Fibroblast of gingiva (primary cell): ENCODE data around the gene BEND4.
"Not testable (repeated sequence)": the region's sequence is repeated elsewhere in the genome, so short reads cannot be mapped to it uniquely, and the experiment has no call there.

ENCODE experiments used
- DNase-seq: peaks from one replicate; pipeline ENCODE4 v3.0.0-alpha.2; 2011; ENCODE audit warnings: low read depth

Gene BEND4

DNA sequence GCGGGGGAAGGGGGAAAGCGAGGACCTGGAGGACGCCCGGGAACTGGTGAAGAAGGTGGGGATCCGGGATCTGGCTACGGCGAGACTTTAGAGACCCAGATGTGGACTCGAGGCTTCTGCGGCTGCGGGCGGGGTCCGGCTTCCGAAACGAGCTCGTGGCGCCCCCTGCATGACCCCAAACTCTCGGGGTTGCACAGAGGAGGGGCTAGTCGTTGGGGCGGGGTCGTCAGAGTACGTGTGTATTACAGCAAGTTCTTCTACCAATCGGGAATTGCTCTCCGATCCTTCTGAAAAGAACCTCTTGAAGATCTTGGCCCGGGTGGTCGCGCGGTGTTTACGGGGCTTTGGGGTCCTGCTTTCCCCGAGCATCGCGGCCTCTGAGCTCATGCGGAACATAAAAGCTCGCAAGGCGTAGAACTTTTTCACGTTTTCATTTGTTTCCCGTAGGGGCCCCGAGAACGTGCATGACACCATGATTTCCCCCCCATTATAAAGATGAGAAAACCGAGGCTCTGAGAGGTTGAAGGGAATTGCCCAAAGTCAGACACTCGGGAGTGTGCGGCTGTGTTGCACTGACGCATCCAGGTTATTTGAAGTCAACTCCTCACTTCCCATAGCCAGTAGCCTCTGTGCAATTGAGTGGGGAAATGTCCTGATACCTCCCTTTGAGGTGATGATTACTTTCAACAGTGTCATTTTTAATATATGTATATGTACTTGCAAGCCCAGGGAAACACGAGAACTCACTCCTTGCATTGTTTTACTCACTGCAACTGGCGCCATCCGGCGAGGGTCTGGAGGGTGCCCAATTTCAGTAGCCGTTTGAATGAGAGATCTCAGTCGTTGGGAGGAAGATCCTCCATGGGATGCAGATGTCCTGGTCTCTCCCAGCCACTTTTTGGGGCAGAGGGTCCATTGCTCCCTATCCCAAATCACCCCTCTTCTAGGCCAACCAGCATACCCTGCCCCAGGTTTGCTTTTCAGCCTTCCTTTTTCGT, at the start of gene BEND4:
TSS of gene BEND4 (minus strand) at position 149 of the 998 bp plus-strand sequence. CDS start 512 bp downstream, outside the sequence.
- no peak for DNase-seq

DNA sequence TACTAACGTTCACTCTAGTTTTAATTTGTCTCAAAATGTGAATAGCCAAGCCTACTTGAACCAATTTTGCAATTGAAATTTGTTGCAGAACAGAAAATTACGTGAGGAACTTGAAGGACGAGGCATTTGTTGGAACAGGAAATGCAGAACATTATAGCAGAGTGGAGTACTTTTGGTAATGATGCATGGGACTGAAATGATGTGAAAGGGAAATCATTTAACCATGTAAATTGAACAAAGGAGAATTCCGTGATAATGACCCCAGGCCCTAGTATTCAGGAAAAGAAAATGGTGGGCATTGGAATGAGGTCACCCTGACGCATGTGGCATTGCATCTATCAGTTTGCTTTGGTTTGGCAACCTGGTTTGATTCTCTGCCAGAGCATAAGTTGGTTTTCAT, 44.9 kb upstream of the BEND4 start:
- DNase-seq: no peak

- DNase-seq: no peak
These were observed 20.5 kb upstream of the BEND4 start for GRCh38 chr4:42172921-42173320.

DNA sequence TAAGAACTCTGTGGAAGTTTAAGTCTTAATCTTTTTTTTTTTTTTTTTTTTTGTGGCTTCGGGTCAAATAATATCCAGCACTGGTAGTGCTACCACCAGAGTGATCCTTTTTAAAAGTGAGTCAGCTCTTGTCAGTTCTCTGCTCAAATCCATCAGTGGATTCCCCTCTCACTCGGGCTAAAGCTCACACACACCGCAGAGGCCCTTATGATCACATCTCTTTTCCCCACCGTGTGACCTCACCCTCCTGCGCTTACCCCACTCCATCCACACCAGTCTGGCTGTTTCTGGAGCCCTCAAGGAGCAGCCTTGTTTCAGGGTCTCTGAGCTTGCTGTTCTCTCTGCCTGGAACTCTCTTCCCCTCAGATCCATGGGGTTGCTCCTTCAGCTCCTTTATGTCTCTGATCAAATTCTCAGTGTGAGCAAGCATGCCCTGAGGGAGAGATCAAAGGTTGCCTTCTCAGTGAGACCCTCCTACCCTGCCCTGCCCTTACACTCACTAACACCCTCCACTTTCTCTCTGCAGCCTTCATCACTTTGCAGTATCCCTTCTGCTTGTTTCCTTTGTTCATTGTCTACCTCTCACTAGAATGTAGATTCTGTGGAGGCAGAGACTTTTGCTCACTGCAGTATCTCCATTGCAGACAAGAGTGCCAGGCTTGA, 19.8 kb upstream of the BEND4 start:
- no peak for DNase-seq

DNA sequence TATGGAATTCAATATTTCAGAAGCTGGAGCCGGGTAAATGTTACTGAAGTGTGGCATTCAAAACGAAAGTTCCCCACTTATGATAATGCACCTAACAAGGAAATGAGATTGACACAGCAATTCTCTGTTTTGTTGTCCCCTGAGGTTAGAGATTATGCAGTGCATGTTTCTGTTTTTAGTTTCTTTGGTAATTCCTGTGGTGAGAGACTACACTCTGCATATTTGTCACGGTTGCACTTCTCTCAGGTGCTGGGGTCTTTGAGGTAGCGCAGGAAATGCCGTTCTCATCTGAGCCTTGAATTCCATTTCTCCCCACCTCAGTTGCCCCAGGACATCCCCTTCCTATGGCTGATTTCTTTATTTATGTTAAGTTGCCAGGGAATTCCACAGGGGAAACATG, 15.3 kb upstream of the BEND4 start:
- DNase-seq: no peak

- not testable (repeated sequence) for DNase-seq
These were observed 13.7 kb upstream of the BEND4 start for GRCh38 chr4:42166186-42166585.

DNA sequence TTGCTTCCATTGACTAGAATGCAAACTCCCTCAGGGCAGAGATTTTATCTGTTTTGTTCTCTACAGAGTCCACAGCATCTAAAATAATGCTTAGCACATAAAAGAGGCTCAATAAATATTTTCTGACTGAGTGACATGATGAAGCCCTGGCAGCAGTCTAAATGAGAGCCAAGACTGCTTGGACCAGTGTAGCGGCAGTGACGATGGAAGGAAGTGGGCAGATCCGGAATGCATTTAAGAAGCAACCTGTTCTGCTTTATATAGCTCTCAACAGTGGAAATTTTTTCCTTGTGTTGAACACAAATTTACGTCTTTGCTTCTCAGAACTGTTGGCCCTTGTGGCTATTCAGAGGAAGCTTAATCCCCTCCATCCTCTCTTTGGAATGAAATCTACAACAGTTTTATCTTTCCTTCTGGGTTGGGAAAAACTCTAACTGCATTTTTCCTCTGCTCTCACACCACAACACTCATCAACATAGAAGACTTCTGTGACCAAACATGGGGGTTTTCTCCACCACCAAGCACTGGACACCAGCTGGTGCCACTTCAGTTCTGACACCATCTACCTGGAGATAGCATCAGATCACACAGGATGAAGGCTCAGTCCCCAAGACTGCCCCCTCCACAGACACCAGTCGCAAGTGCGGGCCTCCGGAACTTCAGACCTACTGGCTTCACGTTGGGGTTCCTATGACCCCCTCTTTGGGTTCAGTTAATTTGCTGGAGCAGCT, 7.0 kb upstream of the BEND4 start:
- no peak for DNase-seq

DNA sequence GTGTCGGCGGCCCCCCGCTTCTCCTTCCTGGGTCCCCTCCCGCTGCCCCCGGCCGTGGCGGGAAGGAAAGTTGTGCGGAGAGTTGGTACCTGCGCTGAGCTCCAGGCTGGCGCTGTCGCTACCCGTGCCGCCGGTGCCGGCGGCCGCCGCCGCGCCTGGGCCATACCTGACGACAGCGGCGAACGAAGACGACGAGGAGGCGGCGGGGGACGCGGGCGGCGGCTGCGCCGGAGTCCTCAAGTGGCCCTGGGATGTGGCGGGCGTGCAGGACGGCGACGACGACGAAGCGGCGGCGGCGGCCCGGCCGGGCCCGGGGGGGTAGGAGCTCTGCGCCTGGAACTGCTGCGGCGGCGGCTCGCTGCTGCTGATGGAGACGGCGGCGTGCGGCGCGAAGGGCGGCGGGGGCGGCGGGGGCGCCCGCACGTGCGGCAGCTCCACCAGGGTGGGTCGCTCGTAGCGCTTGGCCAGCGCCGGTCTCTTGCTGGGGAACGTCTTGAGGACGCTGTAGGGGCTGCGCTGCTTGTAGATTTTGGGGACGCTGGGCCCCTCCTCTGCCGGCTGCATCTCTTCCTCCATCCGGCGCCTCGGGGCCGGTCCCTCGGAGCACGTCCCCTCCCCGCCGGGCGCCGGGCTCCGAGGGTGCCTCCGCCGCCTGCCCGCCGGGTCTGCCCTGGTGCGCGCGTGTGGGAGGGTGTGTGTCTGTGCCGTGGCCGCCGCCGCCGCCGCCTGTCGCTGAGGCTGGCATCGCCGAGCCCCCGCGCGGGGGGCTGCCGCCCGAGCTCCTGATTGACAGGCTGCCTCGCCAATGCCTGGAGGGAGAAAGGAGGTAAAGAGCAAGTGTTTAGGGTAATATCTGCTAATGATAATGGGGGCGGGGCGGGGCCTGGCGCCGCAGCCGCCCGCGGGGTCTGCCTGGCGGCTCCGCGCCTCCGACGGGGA, 618 bp downstream of the BEND4 start:
- no peak for DNase-seq

DNA sequence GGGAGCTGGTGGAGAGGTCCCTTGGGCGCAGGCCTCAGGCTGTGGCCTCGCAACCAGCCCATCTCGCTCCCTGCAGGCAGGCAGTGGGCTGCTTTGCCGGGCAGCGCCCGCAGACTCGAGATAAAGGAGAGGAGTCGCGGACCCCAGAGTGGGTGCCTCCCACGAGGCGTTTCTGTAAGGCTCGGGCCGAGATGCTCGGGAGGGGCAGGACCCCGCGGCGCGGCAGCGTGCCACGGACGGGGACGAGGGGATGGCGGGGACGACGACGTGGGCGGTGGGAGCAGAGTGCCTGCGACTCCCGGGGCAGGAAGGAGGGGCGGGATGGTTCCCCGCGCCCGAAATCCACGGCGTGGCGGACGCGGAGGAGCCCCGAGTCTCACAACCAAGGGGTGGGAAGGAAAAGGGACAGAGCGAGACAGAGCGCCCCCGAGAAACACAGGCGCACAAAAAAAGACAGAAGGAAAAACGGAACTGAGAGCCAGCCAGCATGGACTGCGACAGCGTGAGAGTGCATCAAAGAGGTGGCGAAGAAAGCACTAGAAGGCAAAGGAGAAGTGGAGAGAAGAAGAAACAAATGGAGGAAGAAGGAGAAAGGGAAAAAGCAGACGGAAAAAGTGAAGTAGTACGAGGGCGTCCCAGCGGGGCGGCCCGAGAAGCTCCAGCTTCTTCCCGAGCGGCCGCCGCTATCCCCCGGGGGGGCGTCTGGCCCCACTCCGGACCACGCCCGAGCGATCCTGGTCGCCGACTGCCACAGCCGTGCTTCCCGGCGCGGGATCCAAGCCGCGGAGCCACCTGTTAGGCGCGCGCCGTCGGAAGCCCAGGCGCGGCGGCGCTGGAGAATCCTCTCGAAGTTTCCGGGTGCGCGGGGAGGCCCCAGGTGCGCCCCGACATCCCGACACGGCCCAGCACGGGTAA, 1.5 kb downstream of the BEND4 start:
- no peak for DNase-seq

- no peak for DNase-seq
These were observed 3.5 kb downstream of the BEND4 start for GRCh38 chr4:42149004-42149403.

- DNase-seq: no peak
These were observed 4.0 kb downstream of the BEND4 start for GRCh38 chr4:42148425-42148824.

GRCh38 chr4:42144028-42144427, 8.4 kb downstream of the BEND4 start:
- no peak for DNase-seq

DNA sequence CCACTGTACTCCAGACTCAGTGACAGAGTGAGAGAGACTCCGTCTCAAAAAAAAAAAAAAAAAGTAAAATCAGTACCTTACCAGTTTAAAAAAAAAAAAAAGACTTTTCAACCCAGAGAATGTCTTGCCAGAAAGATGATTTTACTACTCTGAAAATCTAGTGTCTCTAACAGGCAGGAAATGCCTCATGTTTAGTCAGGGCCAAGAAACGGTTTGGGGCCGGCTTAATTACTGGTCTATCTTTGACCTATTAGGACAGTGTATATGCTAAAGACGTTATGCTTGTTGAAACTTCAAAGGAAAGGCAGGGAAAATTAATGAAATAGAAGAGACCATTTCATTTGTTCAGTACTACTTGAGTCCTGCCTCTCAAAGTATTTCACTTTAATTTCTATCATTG, 9.9 kb downstream of the BEND4 start:
- no peak for DNase-seq

GRCh38 chr4:42136371-42136770, 16.1 kb downstream of the BEND4 start:
- no peak for DNase-seq

DNA sequence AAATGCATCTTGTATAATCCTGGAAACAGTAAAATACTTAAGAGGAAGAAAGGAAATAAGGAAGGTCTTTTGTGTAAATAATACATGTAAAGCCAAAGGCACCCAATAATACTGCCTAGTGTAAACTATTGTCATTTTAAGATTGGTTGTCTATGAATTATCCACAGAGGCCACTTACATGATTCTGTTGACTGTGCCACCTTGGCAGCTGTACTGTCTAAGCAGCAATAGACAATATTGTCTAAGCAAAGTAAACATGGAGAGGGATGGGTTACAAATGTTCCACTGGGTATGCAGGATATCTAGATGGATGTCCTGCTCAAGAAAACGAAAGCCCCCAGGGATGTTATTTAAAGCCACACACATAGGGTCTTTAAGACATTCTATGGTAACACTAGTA, 19.4 kb downstream of the BEND4 start:
- DNase-seq: no peak

GRCh38 chr4:42132099-42132498, 20.4 kb downstream of the BEND4 start:
- no peak for DNase-seq

DNA sequence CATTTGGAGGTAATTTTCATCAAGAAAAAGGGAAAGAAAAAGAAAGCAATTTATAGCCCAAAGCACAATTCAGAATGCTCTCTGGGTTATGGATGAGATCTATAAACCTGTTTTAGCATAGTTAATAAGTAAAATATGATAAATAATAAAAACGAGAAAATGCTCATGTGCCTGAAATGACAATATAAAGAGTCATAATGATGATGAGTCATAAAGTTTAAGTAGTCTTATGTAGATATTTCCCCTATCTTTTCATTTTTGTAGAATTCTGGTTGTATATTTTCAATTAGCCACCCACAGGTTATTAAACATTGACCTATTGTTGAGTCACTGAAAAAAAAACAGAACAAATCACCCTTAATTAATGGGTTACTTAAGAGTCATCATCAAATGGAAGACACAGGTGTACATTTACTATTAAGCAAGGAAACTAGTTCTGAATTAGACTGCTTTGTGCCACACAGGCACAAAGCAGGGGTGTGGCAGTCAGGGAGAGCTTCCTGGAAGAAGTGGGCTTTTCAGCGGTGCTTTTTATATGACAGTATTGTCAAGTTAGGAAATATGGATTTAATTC, 29.3 kb downstream of the BEND4 start:
- DNase-seq: no peak

GRCh38 chr4:42122237-42122636, 30.2 kb downstream of the BEND4 start:
- no peak for DNase-seq

DNA sequence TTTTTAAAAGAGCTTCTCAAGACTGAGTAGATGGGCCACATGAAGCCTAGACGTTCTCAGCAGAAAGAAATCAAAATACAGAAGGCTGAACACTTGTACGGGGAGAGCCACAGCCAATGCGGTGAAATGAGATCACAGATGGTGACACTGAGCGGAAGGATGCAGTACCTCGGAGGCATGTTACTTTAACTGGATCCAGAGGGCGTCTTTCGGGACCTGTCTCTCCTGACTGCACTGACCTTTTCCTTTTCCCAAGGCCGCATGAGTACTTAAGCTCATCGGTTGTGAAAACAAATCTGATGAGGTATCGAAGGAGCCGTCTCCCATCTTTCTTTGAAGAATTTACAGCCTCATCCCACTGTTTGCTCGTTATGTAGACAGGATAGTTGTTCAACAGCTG, 32.6 kb downstream of the BEND4 start:
- DNase-seq: no peak

DNA sequence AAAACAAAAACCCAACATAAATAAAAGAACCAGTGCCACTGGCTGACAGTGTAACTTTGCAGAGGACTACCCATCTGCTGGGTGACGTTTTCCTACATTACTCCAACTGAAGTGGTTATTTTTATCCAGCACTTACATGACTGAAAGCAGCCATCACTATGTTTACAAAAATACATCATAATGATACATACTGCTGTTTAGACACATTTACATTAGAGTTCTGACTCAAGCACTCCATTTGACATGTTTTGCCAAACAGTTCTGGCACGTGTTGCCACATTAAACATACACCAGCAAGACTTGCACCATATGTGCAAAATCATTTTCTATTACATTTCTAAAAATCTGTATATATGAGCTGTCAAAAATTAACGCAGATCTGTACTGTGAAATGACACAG, 39.6 kb downstream of the BEND4 start:
- DNase-seq: no peak
